Measurements from ENCODE around the gene CYP1A1. TPM values are rescaled to one million over a fixed set of nuclear protein-coding genes. Genes with fewer than 3 reads are reported as not detected.

CYP1A1 gene
- total RNA-seq, 1 donor from 2014 or later, result 0.38 TPM

- no peaks in the 10 kb centered on the region for H3K9me3 ChIP-seq
- no peak overlapping the region for H3K27ac ChIP-seq
- H3K4me1 ChIP-seq, result no peaks in the 10 kb centered on the region
- intact Hi-C loops (cut with DNase I), result no loop called here
- no peaks in the 10 kb centered on the region for H3K36me3 ChIP-seq
- H3K27me3 ChIP-seq (ENCODE audit: low read depth), result no peaks in the 10 kb centered on the region
- ATAC-seq (no peak), DNase-seq (no peak)
- TF ChIP-seq, protein P1, sequence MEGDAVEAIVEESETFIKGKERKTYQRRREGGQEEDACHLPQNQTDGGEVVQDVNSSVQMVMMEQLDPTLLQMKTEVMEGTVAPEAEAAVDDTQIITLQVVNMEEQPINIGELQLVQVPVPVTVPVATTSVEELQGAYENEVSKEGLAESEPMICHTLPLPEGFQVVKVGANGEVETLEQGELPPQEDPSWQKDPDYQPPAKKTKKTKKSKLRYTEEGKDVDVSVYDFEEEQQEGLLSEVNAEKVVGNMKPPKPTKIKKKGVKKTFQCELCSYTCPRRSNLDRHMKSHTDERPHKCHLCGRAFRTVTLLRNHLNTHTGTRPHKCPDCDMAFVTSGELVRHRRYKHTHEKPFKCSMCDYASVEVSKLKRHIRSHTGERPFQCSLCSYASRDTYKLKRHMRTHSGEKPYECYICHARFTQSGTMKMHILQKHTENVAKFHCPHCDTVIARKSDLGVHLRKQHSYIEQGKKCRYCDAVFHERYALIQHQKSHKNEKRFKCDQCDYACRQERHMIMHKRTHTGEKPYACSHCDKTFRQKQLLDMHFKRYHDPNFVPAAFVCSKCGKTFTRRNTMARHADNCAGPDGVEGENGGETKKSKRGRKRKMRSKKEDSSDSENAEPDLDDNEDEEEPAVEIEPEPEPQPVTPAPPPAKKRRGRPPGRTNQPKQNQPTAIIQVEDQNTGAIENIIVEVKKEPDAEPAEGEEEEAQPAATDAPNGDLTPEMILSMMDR (IDR thresholded peaks at IDR 0.05), result no peak
- H3K4me3 ChIP-seq, result no peak overlapping the region
Measured at GRCh38 chr15:74709011-74709410, 16.3 kb downstream of the CYP1A1 start.

- intact Hi-C loops (cut with DNase I), result no loop called here
- Histone ChIP-seq H3K27me3 (ENCODE audit: low read depth) (no peaks in the 10 kb centered on the region), H3K27ac (no peak overlapping the region), H3K36me3 (no peaks in the 10 kb centered on the region), H3K4me3 (peak overlapping the region; percentile 88), H3K4me1 (peaks cover 32% of the 10 kb centered on the region), H3K9me3 (no peaks in the 10 kb centered on the region)
- TF ChIP-seq, protein P1 (IDR thresholded peaks at IDR 0.05), result no peak
- DNase-seq (no peak), ATAC-seq (no peak)
Measured at GRCh38 chr15:74696808-74697207, 28.5 kb downstream of the CYP1A1 start.

- Histone ChIP-seq H3K27me3 (ENCODE audit: low read depth) (no peaks in the 10 kb centered on the region), H3K4me1 (peaks cover 32% of the 10 kb centered on the region), H3K4me3 (peak overlapping the region; percentile 88), H3K36me3 (no peaks in the 10 kb centered on the region), H3K9me3 (no peaks in the 10 kb centered on the region), H3K27ac (peak overlapping the region; percentile 82)
- ATAC-seq (no peak), DNase-seq (no peak)
- intact Hi-C loops (cut with DNase I), result no loop called here
- TF ChIP-seq, protein P1 (IDR thresholded peaks at IDR 0.05), result no peak
Measured at GRCh38 chr15:74696398-74696729, 29.0 kb downstream of the CYP1A1 start.

GRCh38 chr15:74695597-74696397 is 29.5 kb downstream of the CYP1A1 start, which contains the start of gene EDC3:
Gene EDC3, minus strand, starts transcription at chr15:74696024. Its CDS starts 20,900 bp downstream, at chr15:74675124.
- Histone ChIP-seq H3K27me3 (ENCODE audit: low read depth) (no peaks in the 10 kb centered on the region), H3K27ac (peak within 1 kb of the TSS; percentile 82), H3K4me1 (peaks cover 32% of the 10 kb centered on the region), H3K36me3 (no peaks in the 10 kb centered on the region), H3K4me3 (peak within 1 kb of the TSS; percentile 88), H3K9me3 (no peaks in the 10 kb centered on the region)
- intact Hi-C loops (cut with DNase I), result no loop called here
- peak; percentile 93 for DNase-seq
- TF ChIP-seq, protein P1 (IDR thresholded peaks at IDR 0.05), result no peak
- peak; percentile 96 to 99 for ATAC-seq

GRCh38 chr15:74692327-74692726 is 33.0 kb downstream of the CYP1A1 start:
- Histone ChIP-seq H3K4me3 (no peak overlapping the region), H3K27me3 (ENCODE audit: low read depth) (no peaks in the 10 kb centered on the region), H3K4me1 (peaks cover 32% of the 10 kb centered on the region), H3K27ac (no peak overlapping the region), H3K36me3 (no peaks in the 10 kb centered on the region), H3K9me3 (no peaks in the 10 kb centered on the region)
- TF ChIP-seq, protein P1 (IDR thresholded peaks at IDR 0.05), result no peak
- DNase-seq (no peak), ATAC-seq (no peak)
- intact Hi-C loops (cut with DNase I), result no loop called here
